PC-9 (cell line): ENCODE measurements around the gene PNPO. TPM values are rescaled to one million over a fixed set of nuclear protein-coding genes. Genes with fewer than 3 reads are reported as not detected.

Experiments
- Bru-seq: library from RNA; stranded (reverse); fragments of 400-500 nt; gene quantifications from one replicate; lab custom pipeline; 2021; lab: Mats Ljungman, UMichigan
- BruChase-seq, 2 experiments: library from RNA; stranded (reverse); fragments of 400-500 nt; gene quantifications; one replicate each; lab custom pipeline; 2021; lab: Mats Ljungman, UMichigan
- BruUV-seq: library from RNA; stranded (reverse); fragments of 400-500 nt; replicated peaks from 2 replicates; lab custom pipeline; 2021; lab: Mats Ljungman, UMichigan
- CTCF ChIA-PET: fragments of 300-600 bp; sonication (Branson Sonifier 250); formaldehyde crosslinking; loops from one replicate; lab custom pipeline; 2022; ENCODE audit warnings: antibody characterized with exemption; lab: Charles Lee
- POLR2A ChIA-PET: fragments of 300-600 bp; sonication (Branson Sonifier 250); formaldehyde crosslinking; loops from one replicate; lab custom pipeline; 2022; ENCODE audit warnings: antibody characterized with exemption; ENCODE audit not compliant: unreplicated experiment; lab: Charles Lee
- DNase-seq, 2 experiments: peaks; one replicate each; pipeline versions ENCODE4 v3.0.0 to v3.0.0-alpha.2; 2015 to 2022; ENCODE audit warnings: mixed read lengths in 1 of 2
- H2AFZ ChIP-seq: fragments of 200-600 bp; sonication (generic); 2 replicates; pipeline ENCODE4 v1.8.1; 2017; ENCODE audit warnings: antibody characterized with exemption
- H3F3A ChIP-seq: fragments of 200-600 bp; sonication (generic); 2 replicates; pipeline ENCODE4 v1.8.1; 2017; ENCODE audit warnings: antibody characterized with exemption, mild to moderate bottlenecking, low read depth; ENCODE audit not compliant: insufficient read depth
- H3K27ac ChIP-seq: fragments of 200-600 bp; sonication (generic); 2 replicates; pipeline ENCODE4 v1.6.1; 2016; ENCODE audit warnings: mixed run types
- H3K27me3 ChIP-seq: fragments of 200-600 bp; sonication (generic); 2 replicates; pipeline ENCODE4 v1.6.1; 2016; ENCODE audit warnings: low read depth, mixed run types; ENCODE audit not compliant: insufficient read depth
- H3K36me3 ChIP-seq: fragments of 200-600 bp; sonication (generic); 2 replicates; pipeline ENCODE4 v1.6.1; 2016; ENCODE audit warnings: low read depth, mixed run types
- H3K4me1 ChIP-seq: fragments of 200-600 bp; sonication (generic); replicated peaks from 2 replicates; pipeline ENCODE4 v1.6.1; 2016; ENCODE audit warnings: mixed run types; ENCODE audit not compliant: insufficient read depth
- H3K4me2 ChIP-seq: fragments of 200-600 bp; sonication (generic); 2 replicates; pipeline ENCODE4 v1.6.1; 2017; ENCODE audit warnings: mixed run types
- H3K4me3 ChIP-seq: fragments of 200-600 bp; sonication (generic); 2 replicates; pipeline ENCODE4 v1.6.1; 2016; ENCODE audit warnings: mixed run types
- H3K79me2 ChIP-seq: fragments of 200-600 bp; sonication (generic); 2 replicates; pipeline ENCODE4 v1.6.1; 2017; ENCODE audit warnings: low read depth, mixed run types
- H3K9me2 ChIP-seq: fragments of 200-600 bp; sonication (generic); 2 replicates; pipeline ENCODE4 v1.8.1; 2017; ENCODE audit warnings: mild to moderate bottlenecking; ENCODE audit not compliant: insufficient read depth
- H3K9me3 ChIP-seq: fragments of 200-600 bp; sonication (generic); 2 replicates; pipeline ENCODE4 v1.8.1; 2016; ENCODE audit warnings: low read depth; ENCODE audit not compliant: insufficient read depth
- H4K20me1 ChIP-seq: fragments of 200-600 bp; sonication (generic); 2 replicates; pipeline ENCODE4 v1.8.1; 2017; ENCODE audit not compliant: insufficient read depth
- EZH2 ChIP-seq: fragments of 200-600 bp; sonication (generic); IDR thresholded peaks from 2 replicates; pipeline ENCODE4 v1.8.0; 2017; ENCODE audit warnings: antibody characterized with exemption, low read depth
- intact Hi-C: fragments of 100-400 bp; cut with micrococcal nuclease; formaldehyde crosslinking; loops from one replicate; pipeline ENCODE4 v1.10.0; 2022; ENCODE audit not compliant: unreplicated experiment
- long read RNA-seq: library from polyadenylated mRNA; stranded (forward); transcript quantifications from one replicate; pipeline ENCODE4 v2.0.0, GENCODE V29; 2022
- total RNA-seq: library from RNA; stranded (reverse); gene quantifications from 2 replicates; pipeline ENCODE4 v1.2.3, GENCODE V29; 2021
- TF ChIP-seq, protein P1 (sequence below): fragments of 200-600 bp; sonication (generic); conservative IDR thresholded peaks from 2 replicates; pipeline ENCODE4 v1.6.1; 2017; ENCODE audit warnings: mixed run types, antibody characterized with exemption, mild to moderate bottlenecking, moderate library complexity

The PNPO gene
- total RNA-seq (40.2 and 44.1 TPM in 2 replicates), Bru-seq, nascent RNA (percentile 69 among the genes with signal in this experiment), BruChase-seq, experiment 1, labeled RNA remaining after a 2-hour chase (percentile 78 among the genes with signal in this experiment), BruChase-seq, experiment 2, labeled RNA remaining after a 6-hour chase (percentile 87 among the genes with signal in this experiment)
- long read RNA-seq, transcript PNPO-205 (7 exons, 696 nt), result minor isoform, 6 of 93 reads
- long read RNA-seq, transcript PNPO-217 (7 exons, 3,465 nt), result major isoform, 71 of 93 reads
- long read RNA-seq, transcript PNPO-202 (6 exons, 1,196 nt), result minor isoform, 7 of 93 reads
- long read RNA-seq, partial matches to known transcripts, result 2 of 93 reads
- long read RNA-seq, other reads (novel, unspliced or antisense), result 5 of 93 reads

DNA sequence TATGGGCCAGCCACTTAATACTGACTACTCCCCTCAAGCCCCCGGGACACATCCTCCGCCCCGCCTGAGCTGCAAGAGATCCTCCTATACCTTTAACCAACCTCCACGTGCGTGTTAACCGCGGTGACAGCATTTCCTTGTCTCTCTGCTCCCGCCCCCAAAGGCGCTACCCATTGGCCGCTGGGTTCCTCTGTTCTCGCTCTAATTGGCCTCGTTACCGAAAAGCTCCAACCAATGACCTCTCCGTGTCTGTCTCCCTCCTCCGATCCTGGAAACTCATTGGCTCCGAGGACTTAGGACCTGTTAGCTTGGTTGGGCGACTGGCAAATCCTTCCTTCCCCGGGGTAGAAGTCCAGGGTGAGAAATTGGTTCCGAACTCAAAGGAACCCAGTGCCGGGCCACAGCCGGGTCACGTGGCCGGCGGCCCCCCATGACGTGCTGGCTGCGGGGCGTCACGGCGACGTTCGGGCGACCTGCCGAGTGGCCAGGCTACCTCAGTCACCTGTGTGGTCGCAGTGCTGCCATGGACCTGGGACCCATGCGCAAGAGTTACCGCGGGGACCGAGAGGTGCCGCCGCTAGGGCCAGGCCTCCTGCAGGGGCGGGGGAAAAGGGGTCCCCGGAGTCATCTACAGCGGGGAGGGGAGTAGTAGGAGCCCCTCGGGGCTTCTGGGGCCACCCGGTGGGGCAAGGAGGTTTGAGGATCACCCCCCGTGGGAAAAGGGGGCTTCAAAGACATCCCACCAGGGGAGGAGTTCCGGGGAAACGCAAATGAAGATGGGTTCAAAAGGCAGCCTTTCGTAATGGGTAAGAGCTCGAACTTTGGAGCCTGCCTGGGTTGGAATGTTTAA is at the start of gene PNPO:
PNPO (plus strand) TSS at position 326 of the 850 bp plus-strand sequence; CDS start at position 431, 105 bp downstream.
- H3K9me3 ChIP-seq, result no peaks in the 10 kb centered on the region
- peak within 1 kb of the TSS; percentile 87 for H2AFZ ChIP-seq
- intact Hi-C loops, result loop anchor here (10.0 kb wide), 1 partner anchor 673 kb away; the partner anchor contains the start of genes HOXB7 and HOXB8
- H3K79me2 ChIP-seq, result peaks cover 32% of the 10 kb centered on the region
- H4K20me1 ChIP-seq, result no peaks in the 10 kb centered on the region
- no peaks in the 10 kb centered on the region for H3K9me2 ChIP-seq
- H3F3A ChIP-seq, result peaks cover 37% of the 10 kb centered on the region; the same call in 1 of the 2 replicates
- peak within 1 kb of the TSS; percentile 94 for H3K4me2 ChIP-seq
- TF ChIP-seq EZH2, result no peak
- TF ChIP-seq, protein P1, sequence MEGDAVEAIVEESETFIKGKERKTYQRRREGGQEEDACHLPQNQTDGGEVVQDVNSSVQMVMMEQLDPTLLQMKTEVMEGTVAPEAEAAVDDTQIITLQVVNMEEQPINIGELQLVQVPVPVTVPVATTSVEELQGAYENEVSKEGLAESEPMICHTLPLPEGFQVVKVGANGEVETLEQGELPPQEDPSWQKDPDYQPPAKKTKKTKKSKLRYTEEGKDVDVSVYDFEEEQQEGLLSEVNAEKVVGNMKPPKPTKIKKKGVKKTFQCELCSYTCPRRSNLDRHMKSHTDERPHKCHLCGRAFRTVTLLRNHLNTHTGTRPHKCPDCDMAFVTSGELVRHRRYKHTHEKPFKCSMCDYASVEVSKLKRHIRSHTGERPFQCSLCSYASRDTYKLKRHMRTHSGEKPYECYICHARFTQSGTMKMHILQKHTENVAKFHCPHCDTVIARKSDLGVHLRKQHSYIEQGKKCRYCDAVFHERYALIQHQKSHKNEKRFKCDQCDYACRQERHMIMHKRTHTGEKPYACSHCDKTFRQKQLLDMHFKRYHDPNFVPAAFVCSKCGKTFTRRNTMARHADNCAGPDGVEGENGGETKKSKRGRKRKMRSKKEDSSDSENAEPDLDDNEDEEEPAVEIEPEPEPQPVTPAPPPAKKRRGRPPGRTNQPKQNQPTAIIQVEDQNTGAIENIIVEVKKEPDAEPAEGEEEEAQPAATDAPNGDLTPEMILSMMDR, result no peak; the same call in 1 of the 2 replicates
- ChIA-PET CTCF (interaction anchor here (0.6 to 1.2 kb wide), 2 partner anchors 29 to 48 kb away, joined by 3 read pairs; partner anchors contain the start of gene CDK5RAP3), POLR2A (interaction anchor here (0.6 to 1.0 kb wide), 5 partner anchors 10 to 951 kb away, joined by 3 to 4 read pairs (median 3); partner anchors contain the start of gene ATP5MC1)
- H3K4me1 ChIP-seq, result peaks cover 56% of the 10 kb centered on the region
- peak within 1 kb of the TSS; percentile 87 for H3K4me3 ChIP-seq
- DNase-seq, result peak; percentile 88 to 96
- TSS peak; percentile 47 for BruUV-seq
- H3K27ac ChIP-seq, result peak within 1 kb of the TSS; percentile 33
- H3K27me3 ChIP-seq, result no peaks in the 10 kb centered on the region
- H3K36me3 ChIP-seq, result peaks cover 4% of the 10 kb centered on the region

DNA sequence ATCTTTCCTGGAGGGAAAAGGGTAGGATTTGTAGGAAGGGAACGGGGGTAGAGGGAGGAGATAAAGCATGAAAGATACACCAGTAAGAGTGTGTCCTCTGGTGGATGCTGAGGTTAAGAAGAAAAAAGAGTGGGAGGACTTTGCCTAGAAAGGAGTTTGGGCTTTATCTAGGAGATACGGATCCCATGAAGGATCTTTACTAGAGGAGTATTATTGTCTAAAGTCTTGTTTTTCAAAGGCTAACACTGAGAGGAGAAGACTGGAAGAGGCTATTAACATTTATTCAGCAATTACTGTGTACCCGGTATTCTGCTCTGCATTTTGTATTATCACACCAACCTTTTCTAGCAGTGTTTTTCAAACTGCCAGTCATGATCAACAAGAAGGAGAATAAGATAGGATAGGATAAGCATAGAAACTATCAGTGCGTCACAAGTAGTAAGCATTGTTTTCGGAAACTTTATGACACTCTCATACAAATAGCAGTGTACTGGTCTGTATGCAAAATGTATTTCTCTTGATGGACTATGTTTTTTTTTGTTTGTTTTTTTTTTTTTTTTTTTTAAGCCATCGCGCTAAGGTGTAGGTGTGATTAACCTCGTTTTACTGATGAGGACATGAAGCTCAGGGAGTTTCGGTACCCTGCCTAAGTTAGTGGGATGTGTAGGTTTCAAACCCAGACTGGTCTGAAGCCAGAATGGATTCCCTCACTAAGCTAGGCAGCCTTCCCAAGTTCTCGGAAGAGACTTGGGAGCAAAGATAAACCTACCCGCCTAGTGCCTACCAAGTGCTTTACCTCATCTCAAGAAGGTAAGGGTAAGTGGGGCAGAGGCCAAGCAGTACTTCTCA is 46.6 kb upstream of the PNPO start:
- POLR2A ChIA-PET, result interaction anchor here (0.5 to 1.1 kb wide), 9 partner anchors 10 to 213 kb away, joined by 3 to 25 read pairs (median 6); partner anchors contain the start of genes CDK5RAP3, PRR15L, SCRN2 and SNX11
- Histone ChIP-seq H3K36me3 (no peaks in the 10 kb centered on the region; the same call in 1 of the 2 replicates), H3K4me1 (peaks cover 33% of the 10 kb centered on the region), H3K79me2 (peaks cover 43% of the 10 kb centered on the region), H3K4me2 (peak overlapping the region; percentile 82), H3F3A (peaks cover 30% of the 10 kb centered on the region), H3K4me3 (peak overlapping the region; percentile 87), H2AFZ (peak overlapping the region; percentile 80), H3K27ac (peak overlapping the region; percentile 74), H3K9me2 (no peaks in the 10 kb centered on the region), H3K27me3 (no peaks in the 10 kb centered on the region), H4K20me1 (no peaks in the 10 kb centered on the region), H3K9me3 (no peaks in the 10 kb centered on the region)
- CTCF ChIA-PET, result interaction anchor here (0.6 to 1.7 kb wide), 7 partner anchors 35 to 154 kb away, joined by 3 to 7 read pairs (median 5); partner anchors contain the start of gene CDK5RAP3
- intact Hi-C loops, result loop anchor here (1.0 kb wide), 2 partner anchors 124 to 129 kb away; no protein-coding TSS in a partner anchor
- no peak for TF ChIP-seq EZH2
- TF ChIP-seq, protein P1, result no peak
- DNase-seq, result no peak
- BruUV-seq, result no TSS peak
